HG03558 (cell line): ENCODE data around the gene MXD3.
"Not testable (repeated sequence)": the region's sequence is repeated elsewhere in the genome, so short reads cannot be mapped to it uniquely, and the experiment has no call there.

Source experiments
- ATAC-seq: cut with Tn5 transposase; IDR thresholded peaks from one replicate; pipeline ENCODE4 v1.9.1; 2021; ENCODE audit warnings: moderate number of reproducible peaks; ENCODE audit not compliant: unreplicated experiment; ENCODE audit errors: extremely low read depth

Gene MXD3

DNA sequence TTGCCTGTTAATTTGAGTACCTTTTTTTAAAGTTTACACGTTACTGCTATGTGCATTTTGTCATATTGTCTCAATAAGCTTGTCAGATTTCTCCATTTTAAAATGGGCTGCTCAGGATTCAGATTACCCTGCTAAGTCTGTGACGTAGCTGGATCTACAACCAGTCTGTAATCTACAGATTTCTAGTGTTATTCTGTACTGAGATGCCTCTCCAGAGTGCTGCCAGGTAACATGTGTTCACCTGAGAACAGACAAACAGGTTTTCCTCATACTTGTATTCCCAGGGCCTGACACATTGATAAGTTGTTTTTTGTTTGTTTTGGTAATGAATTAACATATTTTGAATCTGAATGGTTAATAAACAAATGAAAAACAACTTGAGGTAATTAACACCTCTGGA, 23.5 kb downstream of the MXD3 start:
- no peak for ATAC-seq

DNA sequence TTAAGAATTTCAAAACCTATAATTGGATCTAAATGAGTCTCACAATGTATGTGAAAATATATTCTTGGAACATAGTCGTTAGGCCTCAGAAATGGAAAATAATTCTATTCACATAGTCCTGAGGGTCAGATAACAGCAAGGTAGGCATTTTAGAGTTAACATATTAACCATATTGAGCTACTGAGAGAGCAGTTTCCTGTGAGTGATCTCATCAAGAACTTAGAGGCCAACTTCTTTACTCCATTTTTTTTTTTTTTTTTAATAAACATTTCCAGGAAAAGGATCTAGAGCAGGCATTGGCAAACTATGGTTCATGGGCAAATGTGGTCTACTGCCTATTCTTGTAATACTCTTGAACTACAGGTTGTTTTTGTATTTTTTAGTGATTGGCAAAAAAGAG, 34.8 kb downstream of the MXD3 start:
- ATAC-seq: no peak

DNA sequence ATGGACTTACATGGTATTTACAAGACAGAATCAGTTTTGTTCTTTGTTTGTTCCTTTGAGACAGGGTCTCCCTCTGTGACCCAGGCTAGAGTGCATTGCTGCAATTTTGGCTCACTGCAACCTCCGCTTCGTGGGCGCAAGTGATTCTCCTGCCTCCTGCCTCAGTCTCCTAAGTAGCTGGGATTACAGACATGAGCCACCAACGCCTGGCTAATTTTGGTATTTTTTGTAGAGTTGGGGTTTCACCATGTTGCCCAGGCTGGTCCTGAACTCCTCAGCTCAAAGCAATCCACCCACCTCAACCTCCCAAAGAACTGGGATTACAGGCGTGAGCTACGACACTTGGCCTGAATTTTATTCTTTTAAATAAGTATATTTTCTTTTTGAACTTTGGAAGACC, 35.8 kb downstream of the MXD3 start:
- ATAC-seq: no peak

DNA sequence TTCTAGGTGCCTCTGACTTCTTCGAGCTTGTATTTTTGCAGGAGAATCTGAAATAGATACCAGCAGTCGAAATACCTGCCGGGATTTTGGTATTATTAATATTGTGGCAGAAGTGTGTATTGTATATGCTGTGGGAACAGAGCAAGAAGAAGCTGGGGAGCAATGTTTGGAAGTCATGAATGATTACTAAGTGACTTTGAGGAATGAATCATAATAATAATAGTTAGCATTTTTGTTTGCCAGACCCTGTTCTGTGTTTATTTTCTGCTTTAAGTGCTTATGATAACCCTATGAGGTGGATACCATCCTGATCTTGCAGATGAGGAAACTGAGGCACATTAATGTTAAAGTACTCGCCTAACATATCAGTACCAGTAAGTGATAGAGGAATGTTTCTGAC, 40.6 kb downstream of the MXD3 start:
- ATAC-seq: no peak

DNA sequence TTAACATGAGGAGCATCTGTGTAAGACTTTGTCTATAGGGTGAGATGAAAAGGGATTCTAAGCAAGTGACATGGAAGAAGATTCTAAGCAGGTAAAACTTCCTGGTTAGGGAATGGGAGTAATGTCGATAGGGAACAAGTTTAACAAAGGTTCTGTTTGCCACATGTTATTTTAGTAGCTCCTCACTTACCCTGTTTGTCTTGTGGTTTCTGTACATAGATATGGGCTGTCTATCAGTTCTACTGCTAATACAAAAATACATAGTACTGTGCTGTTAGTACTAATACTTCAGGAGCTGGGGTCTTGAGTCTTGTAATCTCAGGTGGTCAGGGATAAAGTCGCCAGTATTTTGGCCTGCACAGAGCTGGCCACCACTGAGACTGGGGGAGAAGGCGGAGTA, 41.0 kb downstream of the MXD3 start:
- no peak for ATAC-seq

DNA sequence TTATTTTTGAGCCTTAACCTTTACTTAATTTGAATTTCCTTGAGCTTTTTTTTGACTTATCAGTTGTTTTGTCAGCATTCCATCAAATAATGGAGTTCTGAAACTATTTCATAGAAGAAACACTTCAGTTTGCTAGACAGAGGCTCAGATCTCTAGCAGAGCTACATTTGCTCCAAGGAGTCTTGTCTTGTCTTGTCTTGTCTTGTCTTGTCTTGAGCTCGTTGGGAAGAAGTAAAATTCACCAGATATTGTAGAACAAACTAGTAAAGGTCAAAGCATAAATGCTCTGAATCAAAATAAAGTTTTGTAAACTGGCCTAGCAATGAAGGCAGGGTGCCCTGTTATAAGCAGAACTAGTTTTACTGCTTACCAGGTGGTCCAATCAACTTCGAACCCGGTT, 41.7 kb downstream of the MXD3 start:
- no peak for ATAC-seq

DNA sequence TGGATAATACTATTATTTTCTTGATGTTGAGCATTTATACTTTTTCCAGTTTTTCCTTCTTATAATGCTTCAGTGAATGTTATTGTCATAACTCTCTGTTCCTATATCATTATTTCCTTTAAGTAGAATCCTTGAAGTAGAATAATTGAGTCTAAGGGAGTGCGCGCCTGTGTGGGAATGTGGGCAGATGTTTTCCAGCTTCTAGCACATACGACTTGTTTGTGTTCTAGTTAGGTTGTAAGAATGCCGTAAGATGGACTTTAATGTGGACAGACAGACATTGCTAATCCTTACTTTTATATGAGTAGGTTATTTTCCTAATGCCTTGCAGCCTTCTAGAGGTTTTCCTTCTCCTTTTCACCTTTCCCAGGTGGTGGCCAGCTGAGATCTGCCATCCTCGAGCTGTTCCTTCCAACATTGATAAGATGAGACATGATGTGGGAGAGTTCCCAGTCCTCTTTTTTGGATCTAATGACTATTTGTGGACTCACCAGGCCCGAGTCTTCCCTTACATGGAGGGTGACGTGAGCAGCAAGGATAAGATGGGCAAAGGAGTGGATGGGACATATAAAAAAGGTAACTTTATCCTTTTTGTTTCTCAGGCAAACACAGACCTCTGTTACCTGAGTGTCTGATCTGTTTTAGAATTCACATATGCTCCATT, 42.3 kb downstream of the MXD3 start:
- ATAC-seq: no peak

DNA sequence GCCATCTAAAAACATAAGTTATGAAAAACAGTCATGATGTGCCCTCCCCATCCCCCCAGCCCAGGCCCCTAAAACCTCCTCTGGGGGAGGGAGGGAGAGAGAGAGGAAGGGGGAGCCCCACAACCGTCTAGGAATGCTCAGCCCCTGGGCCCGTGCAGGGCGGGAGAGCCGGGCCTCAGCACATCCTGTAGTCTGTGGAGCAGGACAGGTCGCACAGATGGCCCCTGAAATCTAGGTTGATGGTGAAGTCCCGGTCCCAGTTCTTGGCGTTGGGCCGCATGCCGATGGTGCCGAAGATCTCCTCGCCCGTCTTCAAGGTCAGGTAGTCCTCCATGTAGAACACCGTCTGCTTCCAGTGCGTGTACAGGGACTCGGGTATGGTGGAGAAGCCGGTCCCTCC, 46.3 kb downstream of the MXD3 start:
- no peak for ATAC-seq

DNA sequence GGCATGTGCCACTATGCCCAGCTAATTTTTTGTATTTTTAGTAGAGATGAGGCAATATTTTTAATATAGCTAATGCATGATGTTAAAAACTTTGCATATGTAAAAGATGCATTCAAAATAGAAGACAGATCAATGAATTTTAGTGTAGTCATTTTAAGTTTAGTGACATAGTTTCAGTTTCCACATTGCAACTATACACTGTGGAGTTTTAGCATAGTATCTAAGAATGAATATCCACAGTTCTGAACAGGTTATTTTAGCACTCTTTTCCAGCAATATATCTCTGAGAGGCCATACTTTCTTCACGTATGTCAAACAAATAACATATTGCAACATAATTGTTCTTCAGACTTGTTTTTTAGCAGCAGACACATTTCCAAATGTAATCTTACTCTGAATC, 47.5 kb downstream of the MXD3 start:
- no peak for ATAC-seq

DNA sequence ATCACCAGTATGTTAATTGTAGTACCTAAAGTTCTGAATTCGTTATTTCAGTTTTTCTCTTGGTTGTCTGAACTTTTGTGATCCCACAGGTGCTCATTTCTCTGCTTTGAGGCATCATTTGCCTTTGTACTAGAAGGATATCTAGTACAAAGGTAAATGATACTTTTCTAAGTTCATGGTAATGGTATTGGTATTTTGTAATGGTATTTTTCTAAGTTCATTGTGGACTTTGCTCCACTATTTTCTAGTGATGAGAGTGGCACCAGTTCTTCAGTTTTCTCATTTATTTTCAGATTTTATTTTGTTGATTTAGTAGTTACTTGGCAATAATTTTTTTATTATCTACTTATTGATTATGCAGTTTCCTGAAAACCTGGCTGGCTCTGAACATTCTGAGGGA, 50.2 kb downstream of the MXD3 start:
- ATAC-seq: no peak

DNA sequence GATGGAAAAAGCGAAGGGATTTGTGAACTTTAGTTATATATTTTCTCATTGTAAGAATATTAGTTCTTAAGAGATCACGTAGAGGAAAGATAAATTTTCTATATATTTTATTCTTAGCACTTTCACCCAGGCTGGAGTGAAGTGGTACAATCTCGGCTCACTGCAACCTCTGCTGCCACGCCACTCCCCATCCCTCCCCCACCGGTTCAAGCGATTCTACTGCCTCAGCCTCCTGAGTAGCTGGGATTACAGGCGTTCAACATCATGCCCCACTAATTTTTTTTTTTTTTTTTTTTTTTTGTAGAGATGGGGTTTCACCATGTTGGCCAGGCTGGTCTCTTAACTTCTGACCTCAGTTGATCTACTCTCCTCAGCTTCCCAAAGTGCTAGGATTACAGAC, 50.7 kb downstream of the MXD3 start:
- ATAC-seq: no peak

DNA sequence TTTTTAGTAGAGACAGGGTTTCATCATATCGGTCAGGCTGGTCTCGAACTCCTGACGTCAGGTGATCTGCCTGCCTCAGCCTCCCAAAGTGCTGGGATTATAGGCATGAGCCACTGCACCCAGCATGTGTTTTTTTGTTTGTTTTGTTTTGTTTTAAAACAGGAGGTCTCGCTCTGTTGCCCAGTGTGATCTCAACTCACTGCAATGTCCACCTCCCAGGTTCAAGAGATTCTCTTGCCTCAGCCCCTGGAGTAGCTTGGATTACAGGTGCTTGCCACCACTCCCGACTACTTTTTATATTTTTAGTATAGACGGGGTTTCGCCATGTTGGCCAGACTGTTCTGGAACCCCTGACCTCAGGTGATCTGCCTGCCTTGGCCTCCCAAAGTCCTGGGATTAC, 53.0 kb downstream of the MXD3 start:
- ATAC-seq: not testable (repeated sequence)
